ENCODE data around the gene CAPN13. TPM values are rescaled to one million over a fixed set of nuclear protein-coding genes. Genes with fewer than 3 reads are reported as not detected.

Gene CAPN13
- total RNA-seq, 1 experiment from 2014 or later, result not detected

DNA sequence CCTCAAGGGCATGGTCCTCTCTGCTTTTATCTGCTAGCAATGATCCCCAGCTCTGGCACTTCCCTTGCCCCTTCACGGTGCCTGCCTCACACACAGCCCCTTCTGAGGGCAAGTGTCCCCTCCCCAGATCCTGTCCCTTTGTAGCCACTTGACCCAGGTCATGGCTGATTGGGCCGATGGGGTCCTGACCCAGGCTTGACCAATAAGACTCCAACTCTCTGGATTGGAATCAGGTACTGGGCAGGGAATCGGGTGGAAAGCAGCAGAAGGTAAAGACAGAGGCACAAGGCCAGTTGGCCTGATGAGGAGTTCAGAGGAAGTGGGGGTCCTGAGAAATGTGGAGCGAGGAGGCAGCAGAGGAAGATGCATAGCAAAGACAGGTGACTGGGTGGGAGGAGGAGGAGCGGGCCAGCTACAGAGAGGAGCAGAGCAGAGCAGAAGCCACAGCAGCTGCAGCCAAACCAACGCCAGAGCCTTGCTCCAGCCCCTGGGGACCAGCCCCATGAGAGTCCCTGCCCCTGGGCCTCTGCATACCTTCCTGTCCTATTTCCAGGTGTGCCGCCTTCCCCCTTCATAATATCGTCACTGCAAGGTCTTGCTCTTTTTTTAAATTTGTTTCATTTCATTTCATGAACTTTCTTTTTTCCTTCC is 39.1 kb downstream of the CAPN13 start:
- CTCF ChIA-PET, result no interaction called here
- H3K4me1 ChIP-seq (ENCODE audit: control insufficient read depth, insufficient read depth, low read length), result no peaks in the 10 kb centered on the region
- TF ChIP-seq, protein P1, sequence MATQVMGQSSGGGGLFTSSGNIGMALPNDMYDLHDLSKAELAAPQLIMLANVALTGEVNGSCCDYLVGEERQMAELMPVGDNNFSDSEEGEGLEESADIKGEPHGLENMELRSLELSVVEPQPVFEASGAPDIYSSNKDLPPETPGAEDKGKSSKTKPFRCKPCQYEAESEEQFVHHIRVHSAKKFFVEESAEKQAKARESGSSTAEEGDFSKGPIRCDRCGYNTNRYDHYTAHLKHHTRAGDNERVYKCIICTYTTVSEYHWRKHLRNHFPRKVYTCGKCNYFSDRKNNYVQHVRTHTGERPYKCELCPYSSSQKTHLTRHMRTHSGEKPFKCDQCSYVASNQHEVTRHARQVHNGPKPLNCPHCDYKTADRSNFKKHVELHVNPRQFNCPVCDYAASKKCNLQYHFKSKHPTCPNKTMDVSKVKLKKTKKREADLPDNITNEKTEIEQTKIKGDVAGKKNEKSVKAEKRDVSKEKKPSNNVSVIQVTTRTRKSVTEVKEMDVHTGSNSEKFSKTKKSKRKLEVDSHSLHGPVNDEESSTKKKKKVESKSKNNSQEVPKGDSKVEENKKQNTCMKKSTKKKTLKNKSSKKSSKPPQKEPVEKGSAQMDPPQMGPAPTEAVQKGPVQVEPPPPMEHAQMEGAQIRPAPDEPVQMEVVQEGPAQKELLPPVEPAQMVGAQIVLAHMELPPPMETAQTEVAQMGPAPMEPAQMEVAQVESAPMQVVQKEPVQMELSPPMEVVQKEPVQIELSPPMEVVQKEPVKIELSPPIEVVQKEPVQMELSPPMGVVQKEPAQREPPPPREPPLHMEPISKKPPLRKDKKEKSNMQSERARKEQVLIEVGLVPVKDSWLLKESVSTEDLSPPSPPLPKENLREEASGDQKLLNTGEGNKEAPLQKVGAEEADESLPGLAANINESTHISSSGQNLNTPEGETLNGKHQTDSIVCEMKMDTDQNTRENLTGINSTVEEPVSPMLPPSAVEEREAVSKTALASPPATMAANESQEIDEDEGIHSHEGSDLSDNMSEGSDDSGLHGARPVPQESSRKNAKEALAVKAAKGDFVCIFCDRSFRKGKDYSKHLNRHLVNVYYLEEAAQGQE (IDR thresholded peaks at IDR 0.05; ENCODE audit: insufficient read depth in 1 of 2, low read depth in 2 of 2, low read length in 1 of 2), result no peak
- no peak for TF ChIP-seq SIN3A (IDR thresholded peaks at IDR 0.05; ENCODE audit: borderline replicate concordance, insufficient read depth, low read depth, low read length)
- no peak for TF ChIP-seq POLR2AphosphoS5 (IDR thresholded peaks at IDR 0.05; ENCODE audit: low read depth, low read length)
- TF ChIP-seq, protein P2, sequence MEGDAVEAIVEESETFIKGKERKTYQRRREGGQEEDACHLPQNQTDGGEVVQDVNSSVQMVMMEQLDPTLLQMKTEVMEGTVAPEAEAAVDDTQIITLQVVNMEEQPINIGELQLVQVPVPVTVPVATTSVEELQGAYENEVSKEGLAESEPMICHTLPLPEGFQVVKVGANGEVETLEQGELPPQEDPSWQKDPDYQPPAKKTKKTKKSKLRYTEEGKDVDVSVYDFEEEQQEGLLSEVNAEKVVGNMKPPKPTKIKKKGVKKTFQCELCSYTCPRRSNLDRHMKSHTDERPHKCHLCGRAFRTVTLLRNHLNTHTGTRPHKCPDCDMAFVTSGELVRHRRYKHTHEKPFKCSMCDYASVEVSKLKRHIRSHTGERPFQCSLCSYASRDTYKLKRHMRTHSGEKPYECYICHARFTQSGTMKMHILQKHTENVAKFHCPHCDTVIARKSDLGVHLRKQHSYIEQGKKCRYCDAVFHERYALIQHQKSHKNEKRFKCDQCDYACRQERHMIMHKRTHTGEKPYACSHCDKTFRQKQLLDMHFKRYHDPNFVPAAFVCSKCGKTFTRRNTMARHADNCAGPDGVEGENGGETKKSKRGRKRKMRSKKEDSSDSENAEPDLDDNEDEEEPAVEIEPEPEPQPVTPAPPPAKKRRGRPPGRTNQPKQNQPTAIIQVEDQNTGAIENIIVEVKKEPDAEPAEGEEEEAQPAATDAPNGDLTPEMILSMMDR (IDR thresholded peaks at IDR 0.05), result no peak
- TF ChIP-seq TCF7L2 (IDR thresholded peaks at IDR 0.05; ENCODE audit: low read depth, low read length), result no peak
- H3K9me3 ChIP-seq (ENCODE audit: control insufficient read depth, insufficient read depth, low read depth, low read length), result no peaks in the 10 kb centered on the region
- POLR2A ChIA-PET, result no interaction called here
- BruUV-seq (replicated peaks), result no TSS peak
- H3K27ac ChIP-seq (ENCODE audit: low read length), result no peak overlapping the region
- H3K4me3 ChIP-seq (ENCODE audit: low read depth in 2 of 2, low read length in 2 of 2), result no peak overlapping the region
- in situ Hi-C loops (cut with HindIII; ENCODE audit: low pct_unique_long_range_greater_than_20kb, low sequenced_read_pairs), result no loop called here
- peaks cover 9% of the 10 kb centered on the region for H3K27me3 ChIP-seq (ENCODE audit: control insufficient read depth, insufficient read depth, low read length)
- no peak for DNase-seq (ENCODE audit: low read depth, low spot score)
- intact Hi-C loops (cut with micrococcal nuclease; ENCODE audit: unreplicated experiment), result no loop called here
- H3K36me3 ChIP-seq (ENCODE audit: control insufficient read depth, insufficient read depth, low read length), result no peaks in the 10 kb centered on the region
- ATAC-seq, result no peak

DNA sequence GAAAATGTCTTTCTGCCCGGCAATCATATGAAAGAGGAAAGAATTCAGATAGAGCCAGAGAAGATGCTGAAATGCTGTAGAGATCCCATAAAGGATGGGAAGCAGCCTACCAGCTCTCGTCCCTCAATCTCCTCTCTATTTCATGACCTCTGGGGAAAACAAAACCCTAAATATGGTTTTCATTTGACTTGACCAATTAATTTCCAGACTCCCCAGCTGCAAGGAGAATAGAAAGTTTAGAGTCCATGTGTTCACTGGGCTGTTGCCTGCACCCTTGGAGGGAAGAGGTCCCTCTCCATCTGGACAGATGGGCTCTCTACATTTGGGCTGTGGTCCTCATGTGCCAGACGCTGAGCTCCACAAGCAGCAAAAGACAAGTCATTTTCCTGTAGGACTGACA is 40.6 kb downstream of the CAPN13 start:
- peaks cover 11% of the 10 kb centered on the region for H3K27me3 ChIP-seq (ENCODE audit: control insufficient read depth, insufficient read depth, low read length)
- no peaks in the 10 kb centered on the region for H3K9me3 ChIP-seq (ENCODE audit: control insufficient read depth, insufficient read depth, low read depth, low read length)
- TF ChIP-seq, protein P1 (IDR thresholded peaks at IDR 0.05; ENCODE audit: insufficient read depth in 1 of 2, low read depth in 2 of 2, low read length in 1 of 2), result no peak
- TF ChIP-seq POLR2AphosphoS5 (IDR thresholded peaks at IDR 0.05; ENCODE audit: low read depth, low read length) (no peak), TCF7L2 (IDR thresholded peaks at IDR 0.05; ENCODE audit: low read depth, low read length) (no peak), SIN3A (IDR thresholded peaks at IDR 0.05; ENCODE audit: borderline replicate concordance, insufficient read depth, low read depth, low read length) (no peak)
- TF ChIP-seq, protein P2 (IDR thresholded peaks at IDR 0.05), result no peak
- H3K4me3 ChIP-seq (ENCODE audit: low read depth in 2 of 2, low read length in 2 of 2), result no peak overlapping the region
- intact Hi-C loops (cut with micrococcal nuclease; ENCODE audit: unreplicated experiment) (no loop called here), in situ Hi-C loops (cut with HindIII; ENCODE audit: low pct_unique_long_range_greater_than_20kb, low sequenced_read_pairs) (no loop called here)
- no peaks in the 10 kb centered on the region for H3K36me3 ChIP-seq (ENCODE audit: control insufficient read depth, insufficient read depth, low read length)
- ATAC-seq (no peak), DNase-seq (ENCODE audit: low read depth, low spot score) (no peak)
- ChIA-PET POLR2A (no interaction called here), CTCF (no interaction called here)
- H3K27ac ChIP-seq (ENCODE audit: low read length), result no peak overlapping the region
- BruUV-seq (replicated peaks), result no TSS peak
- no peaks in the 10 kb centered on the region for H3K4me1 ChIP-seq (ENCODE audit: control insufficient read depth, insufficient read depth, low read length)
